ENCODE results near the gene DAPP1. TPM values are rescaled to one million over a fixed set of nuclear protein-coding genes. Genes with fewer than 3 reads are reported as not detected.
"Not testable (repeated sequence)": the region's sequence is repeated elsewhere in the genome, so short reads cannot be mapped to it uniquely, and the experiment has no call there.

The DAPP1 gene, protein sequence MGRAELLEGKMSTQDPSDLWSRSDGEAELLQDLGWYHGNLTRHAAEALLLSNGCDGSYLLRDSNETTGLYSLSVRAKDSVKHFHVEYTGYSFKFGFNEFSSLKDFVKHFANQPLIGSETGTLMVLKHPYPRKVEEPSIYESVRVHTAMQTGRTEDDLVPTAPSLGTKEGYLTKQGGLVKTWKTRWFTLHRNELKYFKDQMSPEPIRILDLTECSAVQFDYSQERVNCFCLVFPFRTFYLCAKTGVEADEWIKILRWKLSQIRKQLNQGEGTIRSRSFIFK
- 1 to 10 TPM in 2 of 3 donors, under 1 TPM in 1; 0.36 to 1.5 (median 1.2) TPM for polyA plus RNA-seq

DNA sequence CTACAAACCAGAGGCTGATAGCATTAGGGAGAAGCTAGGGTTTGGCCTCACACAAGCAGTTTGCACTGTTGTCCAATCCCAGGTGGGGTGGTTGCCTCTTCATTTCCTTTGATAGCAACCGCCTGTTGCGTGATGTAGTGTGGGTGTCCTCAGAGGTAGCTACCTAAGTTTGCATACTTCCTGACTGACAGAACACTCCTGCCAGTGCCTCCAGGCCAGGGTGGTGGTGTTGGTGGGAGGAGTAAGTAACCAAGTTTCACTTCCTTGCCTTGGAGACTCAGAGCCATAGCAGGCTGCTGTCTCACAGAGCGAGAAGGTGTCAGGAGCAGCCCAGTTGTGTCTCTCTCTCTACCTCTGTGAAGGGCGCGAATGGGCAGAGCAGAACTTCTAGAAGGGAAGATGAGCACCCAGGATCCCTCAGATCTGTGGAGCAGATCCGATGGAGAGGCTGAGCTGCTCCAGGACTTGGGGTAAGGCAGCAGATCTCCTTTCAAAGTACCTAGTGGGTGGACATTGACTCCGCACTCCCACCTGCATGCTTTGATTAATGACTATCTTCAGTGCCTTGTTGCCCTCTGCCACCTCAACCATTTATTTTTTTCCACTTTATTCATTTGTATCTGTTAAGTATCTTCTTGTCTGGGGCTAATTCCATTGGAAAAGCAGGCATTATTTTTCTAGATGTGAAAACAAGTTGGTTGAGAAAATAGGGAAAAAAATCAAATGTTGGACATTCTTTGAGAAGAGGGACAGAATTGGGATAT is at the start of gene DAPP1:
Gene DAPP1, plus strand, starts transcription at position 283 of the 764 bp plus-strand sequence. Its CDS starts 87 bp downstream, at position 370.
- H3K27ac ChIP-seq (ENCODE audit: low read depth, low read length): no peak within 1 kb of the TSS
- WGBS, 3 donors: 48 to 85% (median 57%) methylated on average over 7 of the region's 7 CpGs

DNA sequence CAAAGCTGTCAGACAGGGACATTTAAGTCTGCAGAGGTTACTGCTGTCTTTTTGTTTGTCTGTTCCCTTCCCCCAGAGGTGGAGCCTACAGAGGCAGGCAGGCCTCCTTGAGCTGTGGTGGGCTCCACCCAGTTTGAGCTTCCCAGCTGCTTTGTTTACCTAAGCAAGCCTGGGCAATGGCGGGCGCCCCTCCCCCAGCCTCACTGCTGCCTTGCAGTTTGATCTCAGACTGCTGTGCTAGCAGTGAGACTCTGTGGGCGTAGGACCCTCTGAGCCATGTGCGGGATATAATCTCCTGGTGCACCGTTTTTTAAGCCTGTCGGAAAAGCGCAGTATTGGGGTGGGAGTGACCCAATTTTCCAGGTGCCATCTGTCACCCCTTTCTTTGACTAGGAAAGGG is 45.8 kb upstream of the DAPP1 start:
- H3K27ac ChIP-seq (ENCODE audit: low read depth, low read length): not testable (repeated sequence)
- WGBS, 3 donors: 92 to 100% (median 98%) methylated on average over 5 to 7 of the region's 7 CpGs

DNA sequence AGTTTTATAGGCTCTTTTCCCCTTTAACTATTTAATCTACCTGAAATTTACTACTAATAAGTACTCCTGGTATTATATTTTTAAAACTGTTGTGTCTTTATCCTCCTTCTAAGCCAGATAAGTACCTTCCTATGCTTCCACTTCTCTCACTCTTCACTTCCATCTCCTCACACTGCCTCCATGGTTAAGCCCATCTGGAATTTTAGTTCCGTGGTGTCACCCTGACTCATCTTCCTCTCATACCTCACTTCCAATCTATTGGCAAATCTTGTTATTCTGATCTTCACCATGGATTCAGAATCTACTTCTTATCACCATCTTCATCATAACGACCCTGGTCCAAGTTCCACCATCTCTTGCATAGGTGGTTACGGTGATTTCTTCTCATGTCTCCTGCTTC is 32.7 kb upstream of the DAPP1 start:
- H3K27ac ChIP-seq (ENCODE audit: low read depth, low read length): no peak overlapping the region
- 87 to 91% (median 87%) methylated on average over 3 of the region's 3 CpGs for WGBS, 3 donors

DNA sequence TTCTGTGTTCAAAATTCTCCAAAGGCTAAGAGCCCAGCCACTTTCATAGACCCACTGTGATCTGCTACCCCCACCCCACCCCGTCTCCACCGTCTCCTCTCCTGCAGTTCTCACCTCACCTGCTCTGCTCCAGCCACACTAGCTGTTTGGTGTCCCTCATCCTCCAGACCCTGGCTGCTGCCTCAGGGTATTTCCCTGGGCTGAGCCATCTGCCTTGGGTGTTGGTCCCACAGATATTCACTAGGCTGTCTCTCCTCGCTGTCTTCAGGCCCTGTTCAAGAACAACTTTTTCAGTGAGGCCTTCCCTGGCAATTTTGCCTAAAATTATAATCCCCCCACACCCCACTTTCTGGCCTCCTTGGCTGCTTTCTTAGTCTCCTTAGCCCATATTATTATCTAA is 31.8 kb upstream of the DAPP1 start:
- 81 to 98% (median 86%) methylated on average over 3 of the region's 3 CpGs for WGBS, 3 donors
- no peak overlapping the region for H3K27ac ChIP-seq (ENCODE audit: low read depth, low read length)

DNA sequence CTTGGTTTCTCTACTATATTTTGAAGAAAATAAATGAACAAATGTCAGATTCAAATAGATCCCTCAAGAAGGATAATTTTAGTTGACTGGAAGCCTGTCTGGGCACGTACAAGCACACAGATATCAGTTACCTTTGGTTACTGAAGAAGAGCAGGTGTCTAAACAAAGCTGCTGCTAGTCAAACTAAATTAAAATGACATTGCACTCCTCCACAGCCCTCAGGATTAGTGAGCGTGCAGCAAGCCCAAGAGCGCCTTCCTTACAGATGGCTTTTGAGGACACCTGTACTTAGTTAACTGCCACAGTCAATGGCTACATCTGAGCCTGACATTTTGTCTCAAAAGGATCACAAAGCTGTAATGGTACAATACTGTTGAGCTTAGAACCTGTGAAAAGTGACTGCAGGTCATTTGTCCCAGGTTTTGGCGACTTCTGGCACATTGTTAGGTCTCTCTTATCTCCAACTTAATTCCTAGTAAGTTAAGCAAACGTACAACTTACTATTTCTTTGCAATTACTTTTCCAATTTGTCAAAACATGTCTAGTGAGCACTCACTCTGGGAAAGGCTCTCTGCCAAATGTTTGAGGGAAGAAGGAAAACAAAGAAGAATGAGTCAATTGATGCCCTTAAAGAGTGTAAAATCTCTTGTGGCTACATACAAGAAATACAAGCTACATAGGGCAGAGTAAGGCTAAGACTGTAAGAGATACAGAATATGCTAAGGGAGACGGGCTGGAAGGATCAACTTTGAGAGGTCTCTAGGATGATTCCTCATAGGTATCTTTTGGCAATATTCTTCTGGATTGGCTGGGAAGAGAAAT is 25.6 kb upstream of the DAPP1 start:
- WGBS, 3 donors: 39 to 57% (median 57%) methylated on average over 6 of the region's 6 CpGs
- no peak overlapping the region for H3K27ac ChIP-seq (ENCODE audit: low read depth, low read length)

DNA sequence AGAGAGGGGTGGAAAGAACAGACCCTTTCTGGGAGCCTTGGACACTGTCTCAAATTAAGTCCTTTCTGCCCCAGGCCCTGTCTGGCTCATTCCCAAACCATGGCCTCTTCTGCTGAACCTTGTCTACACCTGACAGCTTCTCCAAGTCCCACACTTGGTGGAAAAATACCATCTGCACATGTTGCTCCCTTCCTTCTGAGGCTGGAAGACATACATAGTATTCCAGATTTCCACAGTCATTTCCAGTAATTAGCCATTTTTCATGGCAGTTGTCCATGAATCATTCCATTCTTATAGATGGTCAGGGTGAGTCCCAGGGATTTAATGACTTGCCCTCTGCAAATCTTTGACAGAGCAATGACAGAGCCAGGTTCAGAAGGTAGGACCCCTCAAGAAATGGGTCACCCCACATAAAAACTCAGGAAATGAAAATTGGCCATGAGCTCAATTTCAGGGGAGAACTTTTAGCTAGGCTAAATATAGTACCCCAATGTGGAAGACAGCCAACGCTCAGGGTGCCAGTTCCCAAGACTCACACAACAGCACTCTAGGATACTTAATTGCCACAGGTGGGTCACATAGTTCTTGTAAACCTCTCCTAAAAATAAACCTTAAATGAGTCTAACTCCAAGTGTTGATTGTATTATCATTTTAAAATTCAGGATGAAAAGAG is 16.2 kb upstream of the DAPP1 start:
- no peak overlapping the region for H3K27ac ChIP-seq (ENCODE audit: low read depth, low read length)
- WGBS, 3 donors: 89 to 100% (median 92%) methylated on average over 1 of the region's 1 CpG

DNA sequence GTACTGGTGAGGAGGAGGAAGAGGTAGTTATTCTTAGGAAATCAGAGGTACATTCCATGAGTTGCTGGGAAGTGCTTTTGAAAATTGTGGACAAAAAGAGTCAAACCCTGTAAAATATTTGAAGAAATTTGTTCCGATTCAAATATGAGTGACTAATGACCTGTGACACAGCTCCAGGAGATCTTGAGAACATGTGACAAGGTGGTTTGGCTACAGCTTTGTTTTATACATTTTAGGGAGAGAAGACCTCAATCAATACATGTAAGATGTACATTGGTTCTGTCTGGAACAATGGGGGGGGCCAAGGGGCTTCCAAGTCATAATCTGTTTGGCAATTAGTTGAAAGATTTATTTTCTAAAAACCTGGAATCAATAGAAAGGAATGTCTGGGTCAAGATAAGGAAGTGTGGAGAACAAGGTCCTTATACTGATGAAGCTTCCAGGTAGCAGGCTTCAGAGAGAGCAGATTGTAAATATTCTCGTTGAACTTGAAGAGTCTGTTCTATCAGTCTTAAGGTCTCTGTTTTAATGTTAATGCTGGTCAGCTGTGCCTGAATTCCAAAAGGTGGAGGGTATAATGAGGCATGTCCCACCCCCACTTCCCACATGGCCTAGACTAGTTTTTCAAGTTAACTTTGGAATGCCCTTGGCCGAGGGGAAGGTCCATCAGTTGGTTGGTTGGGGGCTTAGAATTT is 15.5 kb upstream of the DAPP1 start:
- no peak overlapping the region for H3K27ac ChIP-seq (ENCODE audit: low read depth, low read length)
- WGBS, 3 donors: 74 to 81% (median 76%) methylated on average over 3 of the region's 3 CpGs

DNA sequence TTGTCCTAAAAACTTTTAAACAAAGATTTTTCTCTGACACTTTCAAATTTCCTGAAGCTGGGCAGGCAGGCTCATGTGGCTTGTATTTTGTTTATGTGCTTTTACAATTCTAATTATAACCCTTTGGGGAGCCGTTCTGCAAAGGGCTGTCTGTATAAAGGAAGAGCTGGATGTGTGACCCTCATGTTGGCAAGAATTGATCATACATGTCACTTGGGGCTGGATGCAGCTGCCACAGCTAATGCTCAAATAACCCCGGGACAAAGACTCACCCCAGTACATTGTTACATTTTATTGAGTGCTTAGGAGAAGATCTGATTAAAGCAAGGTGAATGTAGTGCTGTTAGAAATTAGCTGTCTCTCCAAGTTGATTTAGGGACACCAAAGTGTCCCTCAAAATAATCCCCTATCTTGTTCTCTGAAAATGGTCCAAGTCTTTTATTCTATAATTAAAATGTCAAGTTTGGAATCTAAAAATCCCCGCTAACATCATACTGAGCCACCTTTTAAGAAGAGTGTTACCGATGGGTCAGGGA is 13.0 kb upstream of the DAPP1 start:
- WGBS, 3 donors: 47 to 67% (median 67%) methylated on average over 4 of the region's 4 CpGs
- H3K27ac ChIP-seq (ENCODE audit: low read depth, low read length): no peak overlapping the region

DNA sequence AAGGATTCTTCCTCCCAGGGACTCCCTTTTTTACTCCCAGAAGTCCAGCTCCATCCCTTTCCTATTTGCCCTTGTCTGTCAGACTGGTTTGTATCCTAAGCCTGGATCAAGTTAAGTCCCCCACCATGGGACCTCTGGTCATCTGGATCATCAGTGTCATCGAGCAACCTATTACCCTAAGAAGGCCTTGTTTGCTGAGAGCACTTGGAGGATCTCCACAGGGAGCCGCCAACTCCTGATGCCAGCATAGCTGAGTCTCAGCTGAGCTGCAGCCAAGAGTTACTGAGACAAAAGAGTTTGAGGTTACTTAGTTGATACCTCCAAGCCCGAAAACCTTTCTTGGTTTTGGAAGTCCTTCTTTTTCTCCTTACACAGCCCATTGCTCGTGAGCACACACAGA is 10.1 kb upstream of the DAPP1 start:
- no peak overlapping the region for H3K27ac ChIP-seq (ENCODE audit: low read depth, low read length)
- WGBS, 3 donors: 61 to 92% (median 79%) methylated on average over 4 of the region's 4 CpGs

DNA sequence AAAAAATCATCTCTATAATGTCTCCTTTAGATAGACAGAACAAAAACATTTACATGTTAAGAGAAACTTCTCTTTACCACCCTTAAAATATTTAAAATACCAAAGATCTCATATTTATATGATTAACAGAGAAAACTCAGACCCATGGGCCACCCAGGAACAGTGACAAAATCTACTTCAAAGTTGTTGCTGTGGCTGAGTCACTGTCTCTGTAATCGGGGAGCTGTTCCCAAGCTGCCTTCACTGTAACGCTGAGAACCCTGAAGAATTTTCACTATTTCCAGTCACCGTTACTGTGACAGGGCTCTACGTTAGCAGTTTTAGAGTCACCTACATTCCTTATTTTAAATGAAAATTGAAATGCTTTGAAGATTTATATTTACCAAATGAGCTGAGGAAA is 9.0 kb upstream of the DAPP1 start:
- H3K27ac ChIP-seq (ENCODE audit: low read depth, low read length): no peak overlapping the region
- WGBS, 3 donors: 64 to 75% (median 65%) methylated on average over 4 of the region's 4 CpGs

DNA sequence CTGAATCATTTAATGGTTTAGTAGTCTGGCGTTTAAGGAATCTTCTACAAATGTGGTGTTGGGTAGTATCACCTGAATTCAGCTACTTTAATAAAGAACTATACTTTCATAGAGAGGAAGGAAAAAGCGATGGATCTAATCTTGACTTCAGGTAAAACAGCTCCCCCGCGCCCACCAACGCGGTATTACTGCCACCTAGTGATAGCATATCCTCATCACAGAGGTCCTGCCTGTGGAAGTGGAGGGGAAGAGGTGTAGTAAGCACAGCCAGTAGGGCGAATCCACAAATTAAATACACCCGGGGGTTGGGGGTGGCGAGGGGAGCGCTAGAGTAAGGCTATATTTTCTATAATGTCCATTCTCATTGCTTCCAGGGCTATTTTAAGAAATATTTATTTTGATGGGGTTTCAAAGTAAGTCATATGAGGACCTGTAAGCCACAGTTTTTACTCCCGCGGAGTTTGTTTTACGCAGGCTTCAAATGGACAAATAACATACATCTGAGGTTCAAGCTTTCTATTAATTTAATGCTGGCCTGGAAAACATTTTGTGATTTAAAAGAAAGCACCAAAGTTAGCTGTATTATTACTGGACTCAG is 8.3 kb upstream of the DAPP1 start:
- H3K27ac ChIP-seq (ENCODE audit: low read depth, low read length): no peak overlapping the region
- WGBS, 3 donors: 24 to 25% (median 24%) methylated on average over 13 of the region's 13 CpGs

DNA sequence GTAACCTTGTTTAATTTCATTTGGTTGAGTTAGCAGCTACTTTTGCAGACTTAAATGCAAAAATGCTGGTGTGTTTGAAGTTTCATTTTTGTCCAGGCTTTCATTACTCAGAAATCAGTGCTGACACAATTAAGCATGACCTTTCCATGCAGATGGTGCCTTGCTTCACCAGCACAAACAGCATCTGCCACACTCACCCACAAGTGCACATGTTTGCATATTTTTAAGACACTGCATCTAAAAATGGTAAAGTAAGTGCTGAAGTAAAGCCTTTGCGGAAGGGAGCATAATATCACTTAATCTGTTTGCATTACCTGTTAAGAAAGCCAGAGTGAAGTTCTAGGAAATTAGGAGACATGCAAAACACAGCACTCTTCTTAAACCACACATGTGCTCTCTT is 7.3 kb upstream of the DAPP1 start:
- 81 to 91% (median 85%) methylated on average over 1 of the region's 1 CpG for WGBS, 3 donors
- H3K27ac ChIP-seq (ENCODE audit: low read depth, low read length): no peak overlapping the region

DNA sequence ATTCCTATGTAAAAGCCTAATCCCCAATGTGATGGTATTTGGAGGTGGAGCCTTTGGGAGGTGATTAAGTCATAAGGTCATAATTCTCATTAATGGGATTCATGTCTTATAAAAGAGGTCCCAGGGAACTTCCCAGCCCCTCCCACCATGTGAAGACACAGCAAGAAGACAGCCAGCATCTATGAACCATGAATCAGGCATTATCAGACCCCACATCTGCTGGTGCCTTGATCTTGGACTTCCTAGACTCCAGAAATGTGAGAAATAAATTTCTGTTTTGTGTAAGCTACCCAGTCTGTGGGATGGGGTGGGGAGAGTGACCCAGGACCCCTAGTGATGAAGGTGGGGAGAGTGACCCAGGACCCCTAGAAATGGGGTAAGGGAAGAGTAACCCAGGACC is 6.1 kb upstream of the DAPP1 start:
- H3K27ac ChIP-seq (ENCODE audit: low read depth, low read length): no peak overlapping the region

DNA sequence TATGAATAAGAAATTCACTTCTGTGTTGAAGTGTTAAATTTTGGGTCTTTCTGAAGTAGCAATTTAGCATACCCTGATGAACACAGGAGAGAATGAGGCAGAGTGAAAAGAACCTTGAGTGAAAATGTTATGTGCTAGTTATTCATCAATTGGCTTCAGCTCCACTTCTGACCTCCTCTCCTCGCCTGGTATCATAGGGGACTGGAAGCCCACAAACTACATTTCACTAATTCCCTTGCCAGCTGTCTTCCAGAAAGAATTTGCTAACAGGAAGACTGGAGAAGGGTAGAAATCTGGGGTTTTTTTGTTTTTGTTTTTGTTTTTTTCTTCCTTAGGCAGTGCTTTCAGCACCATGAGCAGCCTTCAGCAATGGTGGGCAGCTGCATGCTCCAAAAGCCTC is 5.5 kb upstream of the DAPP1 start:
- 27 to 71% (median 53%) methylated on average over 1 of the region's 1 CpG for WGBS, 3 donors

DNA sequence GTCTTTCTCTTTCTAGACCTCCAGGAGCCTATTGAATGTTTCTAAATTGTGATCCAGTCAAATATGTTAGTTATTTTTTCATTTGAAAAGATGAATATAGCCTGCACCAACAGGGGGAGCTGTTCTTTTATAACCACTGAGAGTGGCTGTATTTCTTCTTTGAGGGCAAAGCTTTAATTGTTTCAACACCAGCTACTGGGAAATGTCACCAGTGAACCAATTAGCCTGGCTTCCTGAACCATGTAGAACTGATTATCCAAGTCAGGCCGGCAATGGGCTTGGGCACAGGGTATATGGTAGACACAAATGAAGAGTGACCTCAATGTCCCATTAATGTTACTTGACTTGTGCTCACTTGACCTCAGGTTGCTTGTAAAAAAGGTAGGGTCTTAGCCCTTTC is 4.8 kb upstream of the DAPP1 start:
- 44 to 50% (median 48%) methylated on average over 1 of the region's 1 CpG for WGBS, 3 donors
- no peak overlapping the region for H3K27ac ChIP-seq (ENCODE audit: low read depth, low read length)

More for the DNA sequence above, 5.5 kb upstream of the DAPP1 start:
- no peak overlapping the region for H3K27ac ChIP-seq (ENCODE audit: low read depth, low read length)

DNA sequence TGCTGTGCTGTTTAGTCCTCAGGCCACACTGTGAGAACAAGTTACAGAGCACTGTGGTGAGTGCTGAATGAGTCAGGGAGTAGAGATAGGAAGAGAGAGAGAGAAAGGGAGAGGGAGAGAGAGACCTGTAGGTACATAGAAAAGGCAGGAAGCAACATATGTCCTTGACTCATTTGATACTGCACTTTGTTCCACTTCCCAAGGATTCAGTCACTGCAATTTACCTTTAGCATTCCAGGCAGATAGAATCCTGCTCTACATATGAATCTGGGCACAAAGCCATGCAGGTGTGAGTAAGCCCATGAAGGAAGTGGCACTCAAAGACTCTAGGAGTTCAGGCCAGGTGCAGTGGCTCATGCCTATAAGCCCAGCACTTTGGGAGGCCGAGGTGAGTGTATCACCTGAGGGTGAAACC is 1.0 kb upstream of the DAPP1 start:
- no peak overlapping the region for H3K27ac ChIP-seq (ENCODE audit: low read depth, low read length)
- 29 to 84% (median 78%) methylated on average over 1 of the region's 1 CpG for WGBS, 3 donors

DNA sequence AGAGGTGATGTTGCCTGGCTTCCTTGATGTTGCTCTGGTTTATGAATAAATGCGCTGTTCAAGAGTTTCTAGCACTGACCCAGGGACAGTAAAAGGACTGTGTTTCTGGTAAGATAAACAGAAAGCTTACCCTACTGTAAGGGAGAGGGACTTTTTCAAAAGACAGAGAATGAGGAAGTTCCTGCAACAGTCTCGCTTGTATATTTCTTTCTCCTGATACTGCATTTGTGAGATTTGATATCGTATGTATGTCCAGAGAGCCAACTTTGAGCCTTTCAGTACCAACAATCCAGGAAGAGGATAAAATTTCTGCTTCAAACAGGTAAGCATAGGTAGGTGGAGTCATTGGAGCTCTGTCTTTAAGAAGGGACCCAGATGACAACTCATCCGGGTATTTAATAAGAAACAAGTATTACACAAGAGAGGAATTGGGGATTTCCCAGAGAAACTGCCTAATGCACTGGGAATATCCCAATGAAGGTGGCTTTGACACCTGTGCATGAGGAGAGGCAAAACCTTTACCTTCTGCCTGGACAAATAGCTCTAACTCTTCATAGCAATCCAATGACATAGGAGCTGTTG is 773 bp downstream of the DAPP1 start:
- WGBS, 3 donors: 48 to 71% (median 63%) methylated on average over 4 of the region's 4 CpGs
- no peak overlapping the region for H3K27ac ChIP-seq (ENCODE audit: low read depth, low read length)
